ENCODE results near the gene PLCB4. TPM values are rescaled to one million over a fixed set of nuclear protein-coding genes. Genes with fewer than 3 reads are reported as not detected.

The PLCB4 gene
- polyA plus RNA-seq, 1 donor: 4.7 TPM

DNA sequence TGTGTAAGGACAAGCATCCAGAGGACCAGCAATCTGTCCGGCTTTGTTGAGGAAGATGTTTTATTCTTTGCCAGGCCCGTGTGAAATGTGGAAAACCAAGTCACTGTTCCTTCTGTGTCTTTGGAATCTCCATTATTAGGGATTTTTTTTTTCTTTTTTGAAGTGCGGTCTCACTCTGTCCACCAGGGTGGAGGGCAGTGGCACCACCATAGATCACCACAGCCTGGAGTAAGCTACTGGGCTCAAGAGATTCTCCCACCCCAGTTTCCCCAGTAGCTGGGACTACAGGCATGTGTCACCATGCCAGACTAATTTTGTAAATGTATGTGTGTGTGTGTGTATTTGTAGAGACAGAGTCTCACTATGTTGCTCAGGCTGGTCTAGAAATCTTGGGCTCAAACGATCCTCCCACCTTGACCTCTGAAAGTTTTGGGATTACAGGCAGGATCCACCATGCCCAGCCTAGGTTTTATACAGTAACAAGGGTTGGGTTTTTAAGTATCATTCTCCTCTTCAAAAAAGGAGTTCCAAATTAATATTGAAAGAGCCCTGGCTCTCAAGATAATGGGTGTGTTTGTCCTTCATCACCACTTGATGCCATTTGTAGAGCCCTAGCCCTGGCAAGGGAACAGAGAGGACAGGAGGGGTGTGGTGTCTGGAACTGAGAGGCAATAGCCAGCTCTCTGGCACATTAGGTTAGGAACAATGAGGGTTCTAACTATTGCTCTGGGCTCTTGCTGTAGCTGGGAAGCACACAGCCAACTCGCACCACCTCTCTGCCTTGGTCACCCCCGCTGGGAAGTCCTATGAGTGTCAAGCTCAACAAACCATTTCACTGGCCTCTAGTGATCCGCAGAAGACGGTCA lies 448.6 kb downstream of the PLCB4 start:
- DNase-seq (ENCODE audit: low read depth): no peak

DNA sequence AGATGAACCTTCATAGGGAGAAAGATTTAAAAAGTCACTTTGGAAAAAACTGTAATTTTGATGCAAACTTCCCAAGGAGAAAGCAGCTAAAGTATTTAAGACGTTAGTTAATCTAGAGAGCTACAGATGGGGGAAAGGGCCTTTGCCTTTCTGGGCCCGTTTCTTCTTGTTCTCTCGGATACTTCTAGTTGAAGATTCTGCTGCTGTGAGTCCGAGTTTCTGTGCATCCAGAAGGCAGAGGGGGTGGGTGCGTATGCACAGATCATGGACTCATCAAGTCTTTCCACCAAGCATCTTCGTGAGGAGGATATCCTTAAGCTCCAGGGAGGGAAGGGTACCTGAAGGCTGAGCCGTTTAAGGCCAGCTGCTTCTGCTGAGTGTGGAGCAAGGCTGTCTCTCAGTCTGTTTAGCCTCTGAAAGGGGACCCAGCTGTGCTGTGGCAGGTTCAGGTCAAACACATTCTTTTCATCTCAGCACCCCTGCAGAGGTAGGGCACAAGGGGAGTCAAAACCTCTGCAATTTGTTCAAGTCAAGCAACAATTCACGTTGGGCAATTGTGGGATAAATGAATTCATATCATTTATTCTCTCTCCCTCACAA lies 449.8 kb downstream of the PLCB4 start:
- no peak for DNase-seq (ENCODE audit: low read depth)

DNA sequence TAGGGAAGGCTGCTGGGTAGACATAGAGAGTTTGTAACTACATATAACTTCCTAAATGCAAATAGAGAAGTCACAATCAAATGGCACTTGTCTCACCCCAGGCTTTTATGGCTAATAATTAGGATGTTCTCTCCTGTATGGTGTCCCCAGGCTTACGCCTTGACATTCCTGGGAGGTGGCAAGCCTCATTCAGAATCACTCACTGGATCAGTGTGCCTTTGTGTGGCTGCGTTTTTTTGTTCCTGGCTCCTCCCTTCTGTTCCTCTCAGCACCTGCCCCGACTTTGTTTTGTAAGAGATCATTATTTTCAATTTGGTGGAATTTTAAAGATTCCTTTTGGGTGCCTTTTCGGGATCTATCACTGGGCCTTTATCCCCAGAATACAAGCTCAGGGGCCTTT lies 451.2 kb downstream of the PLCB4 start:
- DNase-seq (ENCODE audit: low read depth): no peak

DNA sequence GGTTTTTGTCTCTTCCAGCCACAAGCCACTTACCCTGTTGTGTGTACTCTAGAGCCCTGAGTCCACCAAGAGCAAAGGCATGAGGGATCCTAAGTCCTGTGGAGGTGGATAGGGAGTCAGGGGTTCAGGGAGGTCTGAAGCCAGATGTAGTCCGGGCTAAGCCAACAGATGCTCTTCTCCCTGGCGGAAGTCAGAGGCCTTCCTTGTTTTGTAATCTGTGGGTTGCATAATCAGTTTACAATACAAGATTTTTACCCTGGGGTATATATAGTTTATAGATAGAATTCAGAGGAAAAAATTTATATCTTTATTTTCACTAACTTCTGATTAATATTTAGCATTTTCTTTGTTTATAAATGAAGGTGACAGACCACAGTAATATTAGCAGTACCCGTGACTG lies 454.7 kb downstream of the PLCB4 start:
- DNase-seq (ENCODE audit: low read depth): no peak
